Measurements from ENCODE around the gene TMEM37. TPM values are rescaled to one million over a fixed set of nuclear protein-coding genes. Genes with fewer than 3 reads are reported as not detected.

Gene TMEM37
- total and polyA plus RNA-seq, 9 of the 15 experiments (the other 6 are each of a cell fraction or from before 2014, with no cell fraction given): 0.03 to 0.64 (median 0.31) TPM; not detected in 1

DNA sequence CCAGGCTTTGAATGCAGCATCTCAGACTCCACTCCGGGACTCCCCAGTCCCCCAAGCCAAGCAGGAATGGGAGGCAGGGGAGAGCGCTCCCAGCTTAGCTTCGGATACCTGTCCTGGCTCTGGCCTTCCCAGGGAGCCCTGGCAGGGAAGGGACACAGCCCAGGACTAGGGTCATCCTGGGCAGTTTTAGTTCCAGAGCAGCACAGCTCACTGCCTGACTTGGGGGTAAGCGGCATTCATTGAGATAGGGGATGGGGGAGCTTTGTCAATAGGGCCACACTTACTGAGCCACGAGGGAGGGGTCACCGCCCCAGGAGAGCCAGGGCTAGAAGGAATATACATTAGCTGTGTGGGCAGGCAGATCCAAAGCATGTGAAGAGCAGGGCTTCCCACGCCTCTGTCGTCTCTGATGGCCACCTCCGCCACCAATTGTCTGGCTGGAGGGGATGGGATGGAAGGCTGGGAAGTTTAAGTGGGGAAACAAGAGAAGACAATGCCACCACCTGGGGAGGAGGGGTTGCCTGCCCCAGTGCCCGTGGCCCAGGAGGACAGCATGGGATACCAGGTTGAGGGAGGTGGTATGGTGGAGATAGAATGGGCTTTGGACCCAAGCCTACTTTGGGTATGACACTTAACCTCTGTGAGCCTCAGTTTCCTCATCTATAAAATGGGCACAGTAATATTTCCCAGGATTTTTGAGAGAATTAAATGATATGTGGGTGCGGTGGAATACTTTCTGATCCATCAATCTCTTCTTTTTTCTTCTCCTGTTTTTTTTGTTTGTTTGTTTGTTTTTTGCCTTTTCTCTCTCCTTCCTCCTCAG lies 52.5 kb downstream of the TMEM37 start (continued):
- TF ChIP-seq, protein P1, sequence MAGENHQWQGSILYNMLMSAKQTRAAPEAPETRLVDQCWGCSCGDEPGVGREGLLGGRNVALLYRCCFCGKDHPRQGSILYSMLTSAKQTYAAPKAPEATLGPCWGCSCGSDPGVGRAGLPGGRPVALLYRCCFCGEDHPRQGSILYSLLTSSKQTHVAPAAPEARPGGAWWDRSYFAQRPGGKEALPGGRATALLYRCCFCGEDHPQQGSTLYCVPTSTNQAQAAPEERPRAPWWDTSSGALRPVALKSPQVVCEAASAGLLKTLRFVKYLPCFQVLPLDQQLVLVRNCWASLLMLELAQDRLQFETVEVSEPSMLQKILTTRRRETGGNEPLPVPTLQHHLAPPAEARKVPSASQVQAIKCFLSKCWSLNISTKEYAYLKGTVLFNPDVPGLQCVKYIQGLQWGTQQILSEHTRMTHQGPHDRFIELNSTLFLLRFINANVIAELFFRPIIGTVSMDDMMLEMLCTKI (IDR thresholded peaks at IDR 0.05; ENCODE audit: partially characterized antibody): no peak
- TF ChIP-seq, protein P2, sequence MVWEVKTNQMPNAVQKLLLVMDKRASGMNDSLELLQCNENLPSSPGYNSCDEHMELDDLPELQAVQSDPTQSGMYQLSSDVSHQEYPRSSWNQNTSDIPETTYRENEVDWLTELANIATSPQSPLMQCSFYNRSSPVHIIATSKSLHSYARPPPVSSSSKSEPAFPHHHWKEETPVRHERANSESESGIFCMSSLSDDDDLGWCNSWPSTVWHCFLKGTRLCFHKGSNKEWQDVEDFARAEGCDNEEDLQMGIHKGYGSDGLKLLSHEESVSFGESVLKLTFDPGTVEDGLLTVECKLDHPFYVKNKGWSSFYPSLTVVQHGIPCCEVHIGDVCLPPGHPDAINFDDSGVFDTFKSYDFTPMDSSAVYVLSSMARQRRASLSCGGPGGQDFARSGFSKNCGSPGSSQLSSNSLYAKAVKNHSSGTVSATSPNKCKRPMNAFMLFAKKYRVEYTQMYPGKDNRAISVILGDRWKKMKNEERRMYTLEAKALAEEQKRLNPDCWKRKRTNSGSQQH (CRISPR knock-in tag; IDR thresholded peaks at IDR 0.05): no peak
- 0 out of 2 replicates have a peak, but pooled peaks have one; percentile 26 for TF ChIP-seq BCOR (IDR thresholded peaks at IDR 0.05)

DNA sequence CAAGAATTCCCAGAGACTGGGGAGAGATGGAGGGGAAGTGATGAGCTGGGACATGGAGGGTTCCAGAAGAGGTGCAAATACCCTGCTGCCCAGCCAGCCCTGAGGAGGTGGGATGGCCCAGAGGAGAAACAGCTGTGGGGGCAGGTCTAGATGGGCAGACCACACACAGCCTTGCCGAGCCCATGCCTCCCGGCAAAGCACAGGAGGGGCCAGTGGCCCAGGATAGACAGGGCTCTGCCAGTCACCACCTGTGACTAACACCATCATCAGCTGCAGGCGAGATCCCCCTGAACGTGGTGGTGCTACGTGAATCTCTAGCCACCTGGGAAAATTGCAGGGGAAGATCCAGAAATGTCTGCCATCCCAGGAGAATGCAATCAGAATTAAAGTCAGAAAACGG lies 53.2 kb downstream of the TMEM37 start:
- BruUV-seq (replicated peaks): no TSS peak
- H3K9me1 ChIP-seq (ENCODE audit: control insufficient read depth, insufficient read depth, low read length): peaks cover 5% of the 10 kb centered on the region
- intact Hi-C loops (cut with micrococcal nuclease): no loop called here
- ChIA-PET CTCF (ENCODE audit: low intra/inter-chr PET ratio) (no interaction called here), POLR2A (interaction anchor here (1.2 kb wide), 1 partner anchor 8 kb away, joined by 3 read pairs; no protein-coding TSS in a partner anchor)
- H3K9me3 ChIP-seq (replicated peaks; ENCODE audit: control insufficient read depth, insufficient read depth, low read depth, low read length): no peaks in the 10 kb centered on the region
- in situ Hi-C loops (cut with MboI): no loop called here
- H2AFZ ChIP-seq (ENCODE audit: low read depth, low read length): no peak overlapping the region
- peaks cover 4 to 9% of the 10 kb centered on the region in 2 experiments; a peak in 3 of 5 replicates for H3K4me1 ChIP-seq (replicated peaks in 1 of 2; ENCODE audit: control insufficient read depth in 2 of 2, insufficient read depth in 2 of 2, low read length in 2 of 2)
- DNase-seq (ENCODE audit: extremely low read depth in 1 of 4, low spot score in 3 of 4) (no peak), FAIRE-seq (no peak), ATAC-seq (no peak)
- H3K27me3 ChIP-seq (ENCODE audit: control insufficient read depth in 2 of 2, insufficient read depth in 2 of 2, low read length in 2 of 2): peaks cover 18 to 86% of the 10 kb centered on the region in 2 experiments
- H3K79me2 ChIP-seq (ENCODE audit: control insufficient read depth, insufficient read depth, low read length): no peaks in the 10 kb centered on the region
- no peak overlapping the region for H3K4me3 ChIP-seq
- H3K9ac ChIP-seq (ENCODE audit: insufficient read depth in 1 of 2, low read depth in 2 of 2, low read length in 2 of 2): no peak overlapping the region
- no peaks in the 10 kb centered on the region for H3K36me3 ChIP-seq (ENCODE audit: control insufficient read depth, insufficient read depth, low read length)
- H3K27ac ChIP-seq (ENCODE audit: extremely low read depth, low read depth, low read length): no peak overlapping the region
- no peak overlapping the region for H3K4me2 ChIP-seq (ENCODE audit: insufficient read depth, low read length)
- WGBS (ENCODE audit: insufficient coverage, low coverage, missing lambda C conversion rate): 0% methylated on average over 6 of the region's 6 CpGs
- H4K20me1 ChIP-seq (replicated peaks; ENCODE audit: control insufficient read depth, insufficient read depth, low read length): peaks cover 23% of the 10 kb centered on the region; the same call in 1 of the 2 replicates
- TF ChIP-seq NELFE (IDR thresholded peaks at IDR 0.05; ENCODE audit: insufficient read depth, insufficient read length) (no peak), CHD4 (IDR thresholded peaks at IDR 0.05; ENCODE audit: insufficient read depth, insufficient replicate concordance, low read depth, low read length, poor library complexity, severe bottlenecking) (no peak), TCF7 (IDR thresholded peaks at IDR 0.05; ENCODE audit: borderline replicate concordance) (no peak), NR4A1 (CRISPR knock-in tag; IDR thresholded peaks at IDR 0.05) (no peak), NR4A1 (tag; IDR thresholded peaks at IDR 0.05) (no peak), ZNF551 (CRISPR knock-in tag; IDR thresholded peaks at IDR 0.05) (no peak)
- TF ChIP-seq, protein P3, sequence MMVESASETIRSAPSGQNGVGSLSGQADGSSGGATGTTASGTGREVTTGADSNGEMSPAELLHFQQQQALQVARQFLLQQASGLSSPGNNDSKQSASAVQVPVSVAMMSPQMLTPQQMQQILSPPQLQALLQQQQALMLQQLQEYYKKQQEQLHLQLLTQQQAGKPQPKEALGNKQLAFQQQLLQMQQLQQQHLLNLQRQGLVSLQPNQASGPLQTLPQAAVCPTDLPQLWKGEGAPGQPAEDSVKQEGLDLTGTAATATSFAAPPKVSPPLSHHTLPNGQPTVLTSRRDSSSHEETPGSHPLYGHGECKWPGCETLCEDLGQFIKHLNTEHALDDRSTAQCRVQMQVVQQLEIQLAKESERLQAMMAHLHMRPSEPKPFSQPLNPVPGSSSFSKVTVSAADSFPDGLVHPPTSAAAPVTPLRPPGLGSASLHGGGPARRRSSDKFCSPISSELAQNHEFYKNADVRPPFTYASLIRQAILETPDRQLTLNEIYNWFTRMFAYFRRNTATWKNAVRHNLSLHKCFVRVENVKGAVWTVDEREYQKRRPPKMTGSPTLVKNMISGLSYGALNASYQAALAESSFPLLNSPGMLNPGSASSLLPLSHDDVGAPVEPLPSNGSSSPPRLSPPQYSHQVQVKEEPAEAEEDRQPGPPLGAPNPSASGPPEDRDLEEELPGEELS (CRISPR knock-in tag; IDR thresholded peaks at IDR 0.05; ENCODE audit: borderline replicate concordance): no peak

Data from K562 (cell line).